ENCODE measurements around the gene PCSK4. TPM values are rescaled to one million over a fixed set of nuclear protein-coding genes. Genes with fewer than 3 reads are reported as not detected.
A peak's percentile ranks its signal among the peaks of the same experiment; 100 is the strongest.

PCSK4 gene
- polyA plus RNA-seq, 4 donors, result 4.5 to 13.0 (median 8.8) TPM

DNA sequence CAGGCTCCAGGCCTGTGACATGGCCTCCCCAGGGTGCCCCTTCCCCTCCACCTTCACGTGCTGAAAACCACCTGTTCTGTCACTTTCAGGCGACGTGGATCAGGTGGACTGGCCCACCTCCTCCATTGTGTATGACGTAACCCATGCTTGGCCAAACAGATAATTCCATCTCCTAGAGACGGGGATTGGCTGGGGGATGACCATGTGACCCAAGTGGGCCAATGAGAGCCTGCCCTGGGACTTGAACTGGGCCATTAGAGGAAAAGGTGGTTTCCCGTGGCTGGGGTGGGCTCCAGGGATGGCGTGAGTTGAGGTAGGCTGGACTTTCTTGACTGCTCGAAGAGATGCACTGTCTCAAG lies 26.2 kb upstream of the PCSK4 start:
- Histone ChIP-seq H3K27me3 (ENCODE audit: control insufficient read depth in 3 of 3, insufficient read depth in 3 of 3, low read length in 3 of 3) (peaks cover 0 to 30% (median 0%) of the 10 kb centered on the region in 3 donors), H3K4me1 (ENCODE audit: control insufficient read depth in 3 of 3, insufficient read depth in 2 of 3, low read depth in 1 of 3, low read length in 2 of 3) (peaks cover 0 to 14% (median 0%) of the 10 kb centered on the region in 3 donors), H3K36me3 (ENCODE audit: control insufficient read depth in 3 of 3, insufficient read depth in 2 of 3, low read depth in 1 of 3, low read length in 3 of 3) (no peaks in the 10 kb centered on the region), H3K4me3 (ENCODE audit: low read depth in 1 of 3, low read length in 3 of 3) (no peak overlapping the region), H3K27ac (ENCODE audit: low read depth in 1 of 3, low read length in 2 of 3) (no peak overlapping the region), H3K9me3 (ENCODE audit: control insufficient read depth in 2 of 2, insufficient read depth in 1 of 2, low read depth in 1 of 2, low read length in 1 of 2) (peaks cover 0 to 6% of the 10 kb centered on the region in 2 donors)
- DNase-seq (no peak), FAIRE-seq (no peak)
- WGBS, 3 donors, result 55 to 68% (median 61%) methylated on average over 8 of the region's 8 CpGs

GRCh38 chr19:1514986-1515721 lies 25.0 kb upstream of the PCSK4 start:
- Histone ChIP-seq H3K9me3 (ENCODE audit: control insufficient read depth in 2 of 2, insufficient read depth in 1 of 2, low read depth in 1 of 2, low read length in 1 of 2) (peaks cover 0 to 6% of the 10 kb centered on the region in 2 donors), H3K27ac (ENCODE audit: low read depth in 1 of 3, low read length in 2 of 3) (no peak overlapping the region), H3K36me3 (ENCODE audit: control insufficient read depth in 3 of 3, insufficient read depth in 2 of 3, low read depth in 1 of 3, low read length in 3 of 3) (peaks cover 0 to 1% (median 0%) of the 10 kb centered on the region in 3 donors), H3K4me3 (ENCODE audit: low read depth in 1 of 3, low read length in 3 of 3) (no peak overlapping the region), H3K27me3 (ENCODE audit: control insufficient read depth in 3 of 3, insufficient read depth in 3 of 3, low read length in 3 of 3) (peaks cover 0 to 28% (median 0%) of the 10 kb centered on the region in 3 donors), H3K4me1 (ENCODE audit: control insufficient read depth in 3 of 3, insufficient read depth in 2 of 3, low read depth in 1 of 3, low read length in 2 of 3) (peaks cover 0 to 24% (median 0%) of the 10 kb centered on the region in 3 donors)
- FAIRE-seq (no peak), DNase-seq (no peak)
- WGBS, 3 donors, result 55 to 65% (median 58%) methylated on average over 14 of the region's 14 CpGs

DNA sequence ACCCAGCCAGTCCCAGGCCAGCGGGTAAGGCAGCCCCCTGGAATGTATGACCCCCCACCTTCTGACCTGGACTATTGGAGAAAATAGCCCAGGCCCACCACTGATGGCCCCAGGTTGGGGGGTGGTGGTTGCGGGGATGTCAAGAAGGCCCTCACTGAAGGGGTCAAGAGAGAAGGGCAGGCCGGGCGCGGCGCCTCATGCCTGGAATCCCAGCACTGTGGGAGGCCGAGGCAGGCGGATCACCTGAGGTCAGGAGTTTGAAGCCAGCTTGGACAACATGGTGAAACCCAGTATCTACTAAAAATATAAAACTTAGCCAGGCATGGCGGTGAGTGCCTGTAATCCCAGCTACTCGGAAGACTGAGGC lies 24.1 kb upstream of the PCSK4 start:
- Histone ChIP-seq H3K27me3 (ENCODE audit: control insufficient read depth in 3 of 3, insufficient read depth in 3 of 3, low read length in 3 of 3) (peaks cover 0 to 25% (median 0%) of the 10 kb centered on the region in 3 donors), H3K4me1 (ENCODE audit: control insufficient read depth in 3 of 3, insufficient read depth in 2 of 3, low read depth in 1 of 3, low read length in 2 of 3) (peaks cover 0 to 31% (median 0%) of the 10 kb centered on the region in 3 donors), H3K27ac (ENCODE audit: low read depth in 1 of 3, low read length in 2 of 3) (no peak overlapping the region), H3K4me3 (ENCODE audit: low read depth in 1 of 3, low read length in 3 of 3) (no peak overlapping the region), H3K36me3 (ENCODE audit: control insufficient read depth in 3 of 3, insufficient read depth in 2 of 3, low read depth in 1 of 3, low read length in 3 of 3) (peaks cover 0 to 6% (median 0%) of the 10 kb centered on the region in 3 donors), H3K9me3 (ENCODE audit: control insufficient read depth in 2 of 2, insufficient read depth in 1 of 2, low read depth in 1 of 2, low read length in 1 of 2) (peaks cover 0 to 6% of the 10 kb centered on the region in 2 donors)
- FAIRE-seq, result no peak
- no peak for DNase-seq
- 50 to 74% (median 51%) methylated on average over 10 of the region's 10 CpGs for WGBS, 3 donors

- peak overlapping the region in 2 of 3 donors; percentile 64 to 75 for H3K27ac ChIP-seq (ENCODE audit: low read depth in 1 of 3, low read length in 2 of 3)
- H3K36me3 ChIP-seq (ENCODE audit: control insufficient read depth in 3 of 3, insufficient read depth in 2 of 3, low read depth in 1 of 3, low read length in 3 of 3), result peaks cover 0 to 9% (median 0%) of the 10 kb centered on the region in 3 donors
- DNase-seq (peak; percentile 71 to 83), FAIRE-seq (no peak)
- H3K9me3 ChIP-seq (ENCODE audit: control insufficient read depth in 2 of 2, insufficient read depth in 1 of 2, low read depth in 1 of 2, low read length in 1 of 2), result peaks cover 0 to 6% of the 10 kb centered on the region in 2 donors
- 4 to 5% (median 5%) methylated on average over 34 to 52 of the region's 52 CpGs for WGBS, 3 donors
- peak overlapping the region in 2 of 3 donors; percentile 48 to 54 for H3K4me3 ChIP-seq (ENCODE audit: low read depth in 1 of 3, low read length in 3 of 3)
- H3K4me1 ChIP-seq (ENCODE audit: control insufficient read depth in 3 of 3, insufficient read depth in 2 of 3, low read depth in 1 of 3, low read length in 2 of 3), result peaks cover 0 to 31% (median 0%) of the 10 kb centered on the region in 3 donors
- peaks cover 0 to 25% (median 0%) of the 10 kb centered on the region in 3 donors for H3K27me3 ChIP-seq (ENCODE audit: control insufficient read depth in 3 of 3, insufficient read depth in 3 of 3, low read length in 3 of 3)
These were observed 23.5 kb upstream of the PCSK4 start for GRCh38 chr19:1513499-1514294.

DNA sequence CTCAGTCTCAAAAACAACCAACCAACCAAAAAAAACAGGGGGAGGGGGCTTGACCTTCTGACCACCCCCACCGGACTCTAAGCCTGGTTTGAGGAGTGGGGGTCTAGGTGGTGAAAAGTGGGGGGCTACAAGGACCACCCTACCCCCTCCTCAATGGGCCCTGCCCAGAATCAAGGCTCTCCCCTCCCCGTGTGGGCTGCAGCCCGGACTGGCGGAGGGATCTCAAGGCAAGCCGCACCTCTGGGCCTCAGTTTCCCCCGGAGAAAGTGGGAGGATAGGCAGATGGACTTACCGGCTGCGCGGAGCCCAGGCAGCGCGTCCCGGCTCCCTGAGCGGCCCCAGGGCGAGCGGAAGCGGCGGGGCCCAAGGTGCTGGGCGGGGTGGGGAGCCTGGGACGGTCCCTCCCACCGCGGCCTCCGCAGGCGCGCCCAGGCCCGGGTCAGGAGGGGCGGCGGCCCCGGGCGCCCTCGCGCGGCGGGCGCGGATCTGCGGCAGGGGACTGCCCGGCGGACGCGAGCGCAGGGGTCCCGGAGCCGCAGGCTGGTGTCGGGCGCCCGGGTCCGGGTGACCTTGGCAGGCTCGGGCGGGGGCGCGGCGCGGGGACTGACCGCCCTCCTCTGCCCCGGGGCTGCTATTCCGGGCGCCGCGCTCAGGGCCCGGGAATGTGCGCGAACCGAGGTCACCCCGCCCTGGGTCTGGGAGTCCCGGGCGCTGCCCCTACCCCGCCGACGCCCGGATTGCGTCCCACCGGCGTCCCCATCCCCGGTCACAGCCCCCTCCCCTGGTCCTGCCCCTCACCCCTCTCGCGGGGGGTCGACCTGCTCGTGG lies 22.7 kb upstream of the PCSK4 start, which contains the start of gene ADAMTSL5:
TSS of gene ADAMTSL5 (minus strand) at position 349 of the 828 bp plus-strand sequence. CDS start 2,076 bp downstream, outside the sequence.
- H3K36me3 ChIP-seq (ENCODE audit: control insufficient read depth in 3 of 3, insufficient read depth in 2 of 3, low read depth in 1 of 3, low read length in 3 of 3), result peaks cover 0 to 9% (median 0%) of the 10 kb centered on the region in 3 donors
- H3K27ac ChIP-seq (ENCODE audit: low read depth in 1 of 3, low read length in 2 of 3), result peak within 1 kb of the TSS; percentile 64 to 87 (median 79)
- 2 to 4% (median 2%) methylated on average over 32 to 78 of the region's 78 CpGs for WGBS, 3 donors
- peaks cover 0 to 31% (median 2%) of the 10 kb centered on the region in 3 donors for H3K4me1 ChIP-seq (ENCODE audit: control insufficient read depth in 3 of 3, insufficient read depth in 2 of 3, low read depth in 1 of 3, low read length in 2 of 3)
- H3K27me3 ChIP-seq (ENCODE audit: control insufficient read depth in 3 of 3, insufficient read depth in 3 of 3, low read length in 3 of 3), result peaks cover 0 to 25% (median 0%) of the 10 kb centered on the region in 3 donors
- peaks cover 0 to 9% of the 10 kb centered on the region in 2 donors for H3K9me3 ChIP-seq (ENCODE audit: control insufficient read depth in 2 of 2, insufficient read depth in 1 of 2, low read depth in 1 of 2, low read length in 1 of 2)
- H3K4me3 ChIP-seq (ENCODE audit: low read depth in 1 of 3, low read length in 3 of 3), result peak within 1 kb of the TSS; percentile 20 to 95 (median 54)
- FAIRE-seq (no peak), DNase-seq (peak; percentile 82 to 90)

- 34 to 51% (median 44%) methylated on average over 20 to 22 of the region's 22 CpGs for WGBS, 3 donors
- H3K9me3 ChIP-seq (ENCODE audit: control insufficient read depth in 2 of 2, insufficient read depth in 1 of 2, low read depth in 1 of 2, low read length in 1 of 2), result peaks cover 0 to 15% of the 10 kb centered on the region in 2 donors
- H3K27me3 ChIP-seq (ENCODE audit: control insufficient read depth in 3 of 3, insufficient read depth in 3 of 3, low read length in 3 of 3), result peaks cover 0 to 19% (median 0%) of the 10 kb centered on the region in 3 donors
- H3K36me3 ChIP-seq (ENCODE audit: control insufficient read depth in 3 of 3, insufficient read depth in 2 of 3, low read depth in 1 of 3, low read length in 3 of 3), result peaks cover 0 to 19% (median 0%) of the 10 kb centered on the region in 3 donors
- peaks cover 2 to 38% (median 6%) of the 10 kb centered on the region in 3 donors for H3K4me1 ChIP-seq (ENCODE audit: control insufficient read depth in 3 of 3, insufficient read depth in 2 of 3, low read depth in 1 of 3, low read length in 2 of 3)
- DNase-seq (peak in 1 of 2 donors; percentile 49), FAIRE-seq (no peak)
- H3K4me3 ChIP-seq (ENCODE audit: low read depth in 1 of 3, low read length in 3 of 3), result peak overlapping the region in 2 of 3 donors; percentile 54 to 95
- H3K27ac ChIP-seq (ENCODE audit: low read depth in 1 of 3, low read length in 2 of 3), result peak overlapping the region in 1 of 3 donors; percentile 87
These were observed 21.5 kb upstream of the PCSK4 start for GRCh38 chr19:1511318-1512317.

DNA sequence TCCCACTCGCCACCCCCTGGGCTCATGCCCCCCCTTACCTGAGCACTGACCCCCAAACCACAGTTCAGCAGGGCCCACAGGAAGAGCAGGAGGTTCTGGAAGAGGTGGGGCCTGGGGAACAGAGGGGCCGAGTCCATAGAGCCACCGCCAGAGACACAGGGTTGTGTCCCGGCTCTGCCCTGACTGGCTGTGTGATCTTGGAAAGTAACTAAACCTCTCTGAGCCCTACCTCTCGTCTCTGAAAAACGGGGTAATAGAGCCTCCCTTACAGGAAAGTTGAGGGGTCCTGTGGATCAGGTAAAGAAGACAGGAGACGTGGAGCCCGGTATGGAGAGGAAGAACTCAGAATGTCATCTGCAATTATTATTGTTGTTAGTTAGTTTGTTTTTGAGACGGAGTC lies 20.7 kb upstream of the PCSK4 start:
- Histone ChIP-seq H3K27me3 (ENCODE audit: control insufficient read depth in 3 of 3, insufficient read depth in 3 of 3, low read length in 3 of 3) (peaks cover 0 to 15% (median 0%) of the 10 kb centered on the region in 3 donors), H3K27ac (ENCODE audit: low read depth in 1 of 3, low read length in 2 of 3) (peak overlapping the region in 1 of 3 donors; percentile 87), H3K36me3 (ENCODE audit: control insufficient read depth in 3 of 3, insufficient read depth in 2 of 3, low read depth in 1 of 3, low read length in 3 of 3) (peaks cover 0 to 27% (median 0%) of the 10 kb centered on the region in 3 donors), H3K9me3 (ENCODE audit: control insufficient read depth in 2 of 2, insufficient read depth in 1 of 2, low read depth in 1 of 2, low read length in 1 of 2) (peaks cover 0 to 15% of the 10 kb centered on the region in 2 donors), H3K4me1 (ENCODE audit: control insufficient read depth in 3 of 3, insufficient read depth in 2 of 3, low read depth in 1 of 3, low read length in 2 of 3) (peaks cover 2 to 38% (median 6%) of the 10 kb centered on the region in 3 donors), H3K4me3 (ENCODE audit: low read depth in 1 of 3, low read length in 3 of 3) (peak overlapping the region in 2 of 3 donors; percentile 11 to 95)
- FAIRE-seq (no peak), DNase-seq (no peak)
- WGBS, 3 donors, result 27 to 46% (median 44%) methylated on average over 9 of the region's 9 CpGs
